HL-60 (cell line): ENCODE results near the gene PCDHGA12.

Experiments
- DNase-seq, 2 experiments: peaks; one replicate each; pipeline ENCODE4 v3.0.0-alpha.2; 2010 to 2020; ENCODE audit warnings: low read depth in 1 of 2, low spot score in 1 of 2
- H3K27ac ChIP-seq: fragments of 250-450 bp; sonication (Bioruptor Pico); replicated peaks from 2 replicates; pipeline ENCODE4 v1.5.1; 2020; ENCODE audit warnings: mild to moderate bottlenecking, moderate library complexity
- H3K27me3 ChIP-seq: fragments of 250-450 bp; sonication (Bioruptor Pico); 2 replicates; pipeline ENCODE4 v1.5.1; 2021; ENCODE audit warnings: mild to moderate bottlenecking, moderate library complexity; ENCODE audit not compliant: insufficient read depth, poor library complexity, severe bottlenecking
- H3K4me3 ChIP-seq: replicated peaks from 2 replicates; pipeline ENCODE4 v1.5.1; 2011; ENCODE audit warnings: mild to moderate bottlenecking, control low read depth, low read length; ENCODE audit not compliant: insufficient read depth
- CTCF ChIP-seq: IDR thresholded peaks from one replicate; pipeline ENCODE4 v1.5.1; 2011; ENCODE audit warnings: low read length, control low read depth, inconsistent platforms; ENCODE audit not compliant: insufficient read depth
- GABPA ChIP-seq: IDR thresholded peaks from 2 replicates; pipeline ENCODE4 v1.6.1; 2012; ENCODE audit warnings: low read depth
- POLR2AphosphoS5 ChIP-seq: IDR thresholded peaks from 2 replicates; pipeline ENCODE4 v1.6.1; 2012; ENCODE audit warnings: low read depth
- REST ChIP-seq: IDR thresholded peaks from 2 replicates; pipeline ENCODE4 v1.6.1; 2012; ENCODE audit warnings: low read depth; ENCODE audit not compliant: insufficient replicate concordance
- SPI1 ChIP-seq: IDR thresholded peaks from 2 replicates; pipeline ENCODE4 v1.6.1; 2012; ENCODE audit warnings: low read depth, mild to moderate bottlenecking, borderline replicate concordance

Gene PCDHGA12

GRCh38 chr5:141475625-141476131, 45.4 kb downstream of the PCDHGA12 start, which contains the start of gene PCDHGC3:
TSS of gene PCDHGC3 (plus strand) at chr5:141475966. CDS start at chr5:141476117, 151 bp downstream.
- DNase-seq, result peak; percentile 28 to 57
- Histone ChIP-seq H3K27me3 (peaks cover 38% of the 10 kb centered on the region), H3K27ac (no peak within 1 kb of the TSS), H3K4me3 (peak within 1 kb of the TSS; percentile 43)
- TF ChIP-seq CTCF, result no peak

GRCh38 chr5:141476132-141476911, 46.0 kb downstream of the PCDHGA12 start:
- H3K27me3 ChIP-seq, result peaks cover 38% of the 10 kb centered on the region
- TF ChIP-seq SPI1 (no peak), CTCF (no peak), GABPA (no peak), POLR2AphosphoS5 (no peak), REST (no peak)
- H3K4me3 ChIP-seq, result peak overlapping the region; percentile 43
- no peak overlapping the region for H3K27ac ChIP-seq
- DNase-seq, result peak in 1 of 2 experiments; percentile 17

GRCh38 chr5:141477044-141477575, 46.8 kb downstream of the PCDHGA12 start:
- DNase-seq, result no peak
- Histone ChIP-seq H3K4me3 (peak overlapping the region; percentile 43), H3K27me3 (peaks cover 38% of the 10 kb centered on the region), H3K27ac (no peak overlapping the region)
- no peak for TF ChIP-seq REST
- TF ChIP-seq SPI1, result no peak
- TF ChIP-seq POLR2AphosphoS5, result no peak
- no peak for TF ChIP-seq CTCF
- TF ChIP-seq GABPA, result no peak
